HEK293 (cell line): ENCODE measurements around the gene STK4.

ENCODE experiments used
- CTCF ChIP-seq: fragments of 450-650 bp; formaldehyde crosslinking; IDR thresholded peaks from 2 replicates; pipeline ENCODE4 v1.5.1; 2016; ENCODE audit warnings: missing biosample characterization, missing genetic modification characterization
- REST ChIP-seq: fragments of 450-650 bp; formaldehyde crosslinking; IDR thresholded peaks from 2 replicates; pipeline ENCODE4 v1.5.1; 2016; ENCODE audit warnings: missing biosample characterization, missing genetic modification characterization
- ZBTB7A ChIP-seq: fragments of 450-650 bp; formaldehyde crosslinking; IDR thresholded peaks from 2 replicates; pipeline ENCODE4 v1.5.1; 2016; ENCODE audit warnings: low read depth, missing biosample characterization, missing genetic modification characterization
- ZNF335 ChIP-seq: fragments of 450-650 bp; formaldehyde crosslinking; conservative IDR thresholded peaks from 2 replicates; pipeline ENCODE4 v1.5.1; 2016; ENCODE audit warnings: missing biosample characterization, missing genetic modification characterization
- ZNF530 ChIP-seq: fragments of 450-650 bp; formaldehyde crosslinking; IDR thresholded peaks from 2 replicates; pipeline ENCODE4 v1.5.1; 2016; ENCODE audit warnings: low read depth, missing biosample characterization, missing genetic modification characterization
- TF ChIP-seq, protein P1 (sequence below): fragments of 450-650 bp; formaldehyde crosslinking; IDR thresholded peaks from 2 replicates; pipeline ENCODE4 v1.5.1; 2016; ENCODE audit warnings: missing biosample characterization, missing genetic modification characterization

- TF ChIP-seq ZNF530 (tag by site-specific recombination) (no peak), CTCF (tag by site-specific recombination) (no peak), ZNF335 (tag by site-specific recombination) (no peak), ZBTB7A (tag by site-specific recombination) (no peak), REST (tag by site-specific recombination) (no peak)
- TF ChIP-seq, protein P1, sequence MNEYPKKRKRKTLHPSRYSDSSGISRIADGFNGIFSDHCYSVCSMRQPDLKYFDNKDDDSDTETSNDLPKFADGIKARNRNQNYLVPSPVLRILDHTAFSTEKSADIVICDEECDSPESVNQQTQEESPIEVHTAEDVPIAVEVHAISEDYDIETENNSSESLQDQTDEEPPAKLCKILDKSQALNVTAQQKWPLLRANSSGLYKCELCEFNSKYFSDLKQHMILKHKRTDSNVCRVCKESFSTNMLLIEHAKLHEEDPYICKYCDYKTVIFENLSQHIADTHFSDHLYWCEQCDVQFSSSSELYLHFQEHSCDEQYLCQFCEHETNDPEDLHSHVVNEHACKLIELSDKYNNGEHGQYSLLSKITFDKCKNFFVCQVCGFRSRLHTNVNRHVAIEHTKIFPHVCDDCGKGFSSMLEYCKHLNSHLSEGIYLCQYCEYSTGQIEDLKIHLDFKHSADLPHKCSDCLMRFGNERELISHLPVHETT, result no peak
Measured at GRCh38 chr20:45053430-45054351, 87.4 kb downstream of the STK4 start.
